ENCODE data around the gene ZNF367.
"Not testable (repeated sequence)": the region's sequence is repeated elsewhere in the genome, so short reads cannot be mapped to it uniquely, and the experiment has no call there.

The ZNF367 gene

DNA sequence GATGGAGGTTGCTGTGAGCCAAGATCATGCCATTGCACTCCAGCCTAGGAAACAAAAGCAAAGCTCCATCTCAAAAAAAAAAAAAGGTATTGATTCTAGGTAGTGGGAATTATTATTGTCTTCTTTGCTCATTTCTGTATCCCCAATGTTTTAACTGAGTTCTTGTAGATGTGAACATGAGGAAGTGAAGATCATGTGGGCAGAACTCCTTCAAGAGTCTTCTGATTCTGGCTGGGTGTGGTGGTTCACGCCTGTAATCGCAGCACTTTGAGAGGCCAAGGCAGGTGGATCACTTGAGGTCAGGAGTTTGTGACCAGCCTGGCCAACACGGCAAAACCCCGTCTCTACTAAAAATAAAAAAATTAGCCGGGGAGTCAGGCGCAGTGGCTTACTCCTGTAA is 42.7 kb downstream of the ZNF367 start:
- not testable (repeated sequence) for H3K27ac ChIP-seq; DNase-seq (ENCODE audit: low read depth, low spot score)

DNA sequence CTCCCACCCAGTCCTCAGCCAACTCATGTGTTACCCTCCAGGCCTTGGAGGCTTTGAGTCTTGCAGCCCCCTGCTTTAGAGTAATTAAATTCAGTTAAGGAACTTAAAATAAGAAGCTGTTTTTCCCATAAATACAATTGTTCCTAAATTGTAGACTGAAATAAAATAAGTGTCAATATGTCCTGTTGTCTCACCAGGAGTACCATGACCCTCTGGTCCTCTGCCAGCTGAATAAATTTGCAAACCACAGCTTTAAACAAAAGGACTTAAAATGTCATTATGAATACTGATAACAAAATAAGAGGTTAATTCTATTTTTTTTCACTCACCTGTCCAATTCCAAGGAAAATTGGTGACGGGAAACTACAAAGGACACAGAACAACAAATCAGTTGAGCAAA is 50.2 kb downstream of the ZNF367 start:
- no peak overlapping the region for H3K27ac ChIP-seq
- no peak for DNase-seq (ENCODE audit: low read depth, low spot score)

DNA sequence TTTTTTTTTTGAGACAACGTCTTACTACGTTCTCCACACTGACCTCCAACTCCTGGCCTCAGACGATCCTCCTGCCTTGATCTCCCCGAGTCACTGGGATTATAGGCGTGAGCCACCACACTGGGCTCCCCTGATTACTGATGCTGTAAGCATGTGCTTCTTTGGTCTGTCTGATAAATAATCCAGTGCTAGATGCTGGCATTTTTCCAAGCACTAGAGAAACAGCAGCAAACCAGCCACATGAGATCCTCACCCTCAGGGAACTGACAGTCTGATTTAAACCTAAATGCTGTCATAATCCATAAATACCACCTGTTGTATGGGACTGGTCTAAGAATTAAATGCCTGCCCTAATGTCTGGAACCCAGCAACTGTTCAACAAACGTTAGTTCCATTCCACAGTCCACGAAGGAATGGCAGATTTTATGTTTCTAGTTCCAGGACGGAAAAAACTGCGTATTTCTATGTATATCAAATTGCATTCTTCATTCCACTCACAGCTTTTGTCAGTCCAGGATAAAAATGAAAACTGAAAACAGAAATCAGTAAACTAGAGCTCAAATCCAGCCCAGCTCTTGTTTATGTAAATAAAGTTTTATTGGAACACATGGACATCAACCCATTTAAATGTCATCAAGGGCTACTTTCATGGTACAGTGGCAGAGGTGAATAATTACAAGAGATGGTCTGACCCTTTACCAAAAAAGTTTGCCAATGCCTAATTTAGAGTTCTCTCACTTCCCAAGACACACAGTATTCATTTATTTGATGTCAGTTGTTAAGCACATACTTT is 54.8 kb downstream of the ZNF367 start:
- no peak for DNase-seq (ENCODE audit: low read depth, low spot score)

DNA sequence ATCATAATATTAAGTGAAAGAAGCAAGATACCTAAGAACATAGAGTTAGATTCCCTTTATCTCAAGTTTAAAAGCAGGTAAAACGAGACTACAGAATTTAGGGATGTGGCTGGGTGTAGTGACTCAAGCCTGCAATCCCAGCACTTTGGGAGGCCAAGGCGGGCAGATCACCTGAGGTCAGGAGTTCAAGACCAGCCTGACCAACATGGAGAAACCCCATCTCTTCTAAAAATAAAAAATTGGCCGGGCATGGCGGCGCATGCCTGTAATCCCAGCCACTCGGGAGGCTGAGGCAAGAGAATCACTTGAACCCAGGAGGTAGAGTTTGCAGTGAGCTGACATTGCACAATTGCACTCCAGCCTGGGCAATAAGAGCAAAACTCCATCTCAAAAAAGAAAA is 56.1 kb downstream of the ZNF367 start:
- not testable (repeated sequence) for H3K27ac ChIP-seq; DNase-seq (ENCODE audit: low read depth, low spot score)

More for the DNA sequence above, 54.8 kb downstream of the ZNF367 start:
- no peak overlapping the region for H3K27ac ChIP-seq

DNA sequence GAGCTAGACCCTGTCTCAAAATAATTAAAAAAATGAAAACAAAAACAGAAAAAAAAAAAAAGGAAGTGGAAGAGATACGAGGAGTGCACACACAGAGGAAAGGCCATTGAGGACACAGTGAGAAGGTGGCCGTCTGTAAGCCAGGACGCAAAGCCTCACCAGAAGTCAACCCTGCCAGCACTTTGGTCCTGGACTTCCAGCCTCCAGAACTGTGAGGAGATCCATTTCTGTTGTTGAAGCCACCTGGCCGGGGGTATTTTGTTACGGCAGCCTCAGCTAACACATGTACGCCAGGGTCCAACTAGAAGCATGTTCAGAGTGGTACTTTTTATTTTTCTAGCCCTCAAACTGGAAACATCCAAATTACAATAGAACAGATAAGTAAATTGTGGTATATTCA is 56.5 kb downstream of the ZNF367 start:
- no peak for DNase-seq (ENCODE audit: low read depth, low spot score)

DNA sequence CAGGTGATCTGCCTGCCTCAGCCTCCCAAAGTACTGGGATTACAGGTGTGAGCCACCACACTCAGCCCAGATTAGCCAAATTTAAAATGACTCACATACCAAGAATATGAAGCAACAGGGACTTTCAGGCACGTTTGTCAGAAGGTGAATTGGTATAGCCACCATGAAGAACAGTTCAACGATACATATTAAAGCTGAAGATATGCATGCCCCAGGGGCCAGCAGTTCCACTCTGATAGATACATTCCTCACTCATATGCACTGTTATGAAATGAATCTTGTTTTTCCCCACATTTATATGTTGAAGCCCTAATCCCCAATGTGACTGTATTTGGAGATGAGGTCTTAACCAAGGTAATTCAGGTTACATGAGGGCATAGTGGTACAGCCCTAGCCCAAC is 57.2 kb downstream of the ZNF367 start:
- no peak for DNase-seq (ENCODE audit: low read depth, low spot score)
- no peak overlapping the region for H3K27ac ChIP-seq

More for the DNA sequence above, 56.5 kb downstream of the ZNF367 start:
- no peak overlapping the region for H3K27ac ChIP-seq

DNA sequence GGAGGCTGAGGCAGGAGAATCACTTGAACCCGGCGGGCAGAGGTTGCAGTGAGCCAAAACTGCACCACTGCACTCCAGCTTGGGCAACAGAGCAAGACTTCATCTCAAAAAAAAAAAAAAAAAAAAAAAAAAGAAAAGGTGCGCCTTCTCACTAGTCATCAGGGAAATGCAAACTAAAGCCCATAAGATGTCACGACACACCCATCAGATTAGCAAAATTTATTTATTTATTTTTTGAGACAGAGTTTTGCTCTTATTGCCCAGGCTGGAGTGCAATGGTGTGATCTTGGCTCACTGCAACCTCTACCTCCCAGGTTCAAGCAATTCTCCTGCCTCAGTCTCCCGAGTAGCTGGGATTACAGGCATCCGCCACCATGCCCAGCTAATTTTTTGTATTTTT is 57.6 kb downstream of the ZNF367 start:
- not testable (repeated sequence) for DNase-seq (ENCODE audit: low read depth, low spot score); H3K27ac ChIP-seq

DNA sequence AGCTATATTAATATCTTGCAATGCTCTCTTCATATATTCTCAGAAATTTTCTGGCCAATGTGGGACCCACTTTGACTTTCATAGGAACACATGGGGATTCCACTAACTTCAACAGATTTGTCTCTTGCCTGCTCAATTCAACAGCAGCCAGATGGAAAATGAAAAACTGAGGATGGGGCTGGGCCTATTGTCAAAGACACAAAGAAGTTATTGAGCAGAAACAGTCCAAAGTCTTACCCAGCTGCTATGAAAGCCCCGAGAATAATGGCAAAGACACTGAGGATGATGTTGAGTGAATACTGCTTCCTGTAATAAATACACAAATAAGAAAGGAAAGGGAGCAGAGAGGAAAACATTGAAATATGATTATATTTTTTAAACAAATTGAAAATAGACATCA is 67.3 kb downstream of the ZNF367 start:
- no peak overlapping the region for H3K27ac ChIP-seq
- no peak for DNase-seq (ENCODE audit: low read depth, low spot score)

DNA sequence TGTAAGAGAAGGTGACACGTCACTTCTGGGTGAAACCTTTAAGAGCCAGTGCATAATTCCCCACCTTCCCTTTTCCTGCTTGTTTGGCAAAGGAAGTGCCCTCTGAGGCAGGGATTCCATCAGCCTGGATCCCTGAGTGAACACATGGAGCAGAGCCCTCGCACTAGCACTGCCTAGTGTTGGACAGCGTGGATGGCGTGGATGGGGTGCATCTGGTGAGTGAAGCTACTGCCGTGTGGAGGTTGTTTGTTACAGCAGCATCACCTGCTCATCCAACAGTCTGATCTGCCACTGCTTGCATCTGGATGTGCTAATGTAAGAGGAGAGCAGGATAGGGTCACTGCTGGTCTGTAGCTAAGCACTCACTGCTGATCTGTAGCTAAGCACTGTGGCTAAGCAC is 69.9 kb downstream of the ZNF367 start:
- DNase-seq (ENCODE audit: low read depth, low spot score) = no peak
- no peak overlapping the region for H3K27ac ChIP-seq

DNA sequence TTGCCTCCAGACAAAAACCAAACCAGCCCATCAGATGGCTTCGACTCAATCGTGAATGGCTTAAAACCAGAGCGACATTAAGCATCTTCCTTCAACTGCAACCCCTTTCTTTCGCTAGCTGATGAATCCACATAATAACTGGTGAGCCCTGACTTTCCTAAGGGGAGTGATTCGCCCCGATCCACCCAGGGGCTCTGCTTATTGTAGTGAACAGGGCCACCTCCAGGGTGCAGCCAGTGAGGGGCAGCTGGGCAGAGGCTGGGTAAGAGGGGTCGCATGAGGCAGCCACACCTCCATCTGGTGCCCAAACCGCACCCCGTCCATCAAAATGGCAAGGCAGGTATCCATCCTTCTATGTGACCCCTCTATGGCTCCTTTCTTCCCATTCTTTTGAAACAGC is 72.6 kb downstream of the ZNF367 start:
- peak overlapping the region; percentile 39 for H3K27ac ChIP-seq
- DNase-seq (ENCODE audit: low read depth, low spot score) = no peak

DNA sequence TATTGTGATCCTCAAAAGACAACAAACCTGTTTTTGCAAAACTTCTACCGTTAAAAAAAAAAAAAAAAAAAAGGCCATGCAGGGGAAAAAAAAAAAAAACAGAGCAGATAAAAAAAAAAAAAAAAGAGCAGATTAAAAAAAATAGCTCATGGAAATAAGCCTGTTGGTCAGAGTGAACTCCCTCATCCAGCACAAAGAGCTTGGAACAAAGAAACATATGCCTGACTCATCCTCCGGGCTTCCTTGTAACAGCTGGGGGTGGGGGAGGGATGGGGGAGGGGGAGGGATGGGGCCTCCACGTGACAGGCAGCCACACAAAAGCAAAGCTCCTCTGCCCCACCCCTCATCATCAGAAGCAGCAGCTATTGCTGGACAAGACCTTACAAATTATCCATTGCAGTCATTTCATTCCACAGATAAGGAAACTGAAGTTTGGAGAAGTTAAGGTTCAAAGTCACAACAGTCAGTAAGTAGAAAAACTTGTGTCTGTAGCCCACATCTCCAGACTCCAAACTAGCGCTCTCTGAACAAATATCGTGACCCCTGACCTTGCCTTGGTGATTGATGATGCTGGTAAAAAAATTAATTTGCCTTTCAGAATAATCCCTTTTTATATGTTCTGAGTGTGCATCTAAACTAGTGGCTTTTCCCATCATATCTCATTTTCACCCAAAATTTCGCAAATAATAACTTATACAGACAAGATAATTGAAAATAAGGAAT is 73.6 kb downstream of the ZNF367 start:
- peak; percentile 79 for DNase-seq (ENCODE audit: low read depth, low spot score)
- peak overlapping the region; percentile 39 for H3K27ac ChIP-seq

DNA sequence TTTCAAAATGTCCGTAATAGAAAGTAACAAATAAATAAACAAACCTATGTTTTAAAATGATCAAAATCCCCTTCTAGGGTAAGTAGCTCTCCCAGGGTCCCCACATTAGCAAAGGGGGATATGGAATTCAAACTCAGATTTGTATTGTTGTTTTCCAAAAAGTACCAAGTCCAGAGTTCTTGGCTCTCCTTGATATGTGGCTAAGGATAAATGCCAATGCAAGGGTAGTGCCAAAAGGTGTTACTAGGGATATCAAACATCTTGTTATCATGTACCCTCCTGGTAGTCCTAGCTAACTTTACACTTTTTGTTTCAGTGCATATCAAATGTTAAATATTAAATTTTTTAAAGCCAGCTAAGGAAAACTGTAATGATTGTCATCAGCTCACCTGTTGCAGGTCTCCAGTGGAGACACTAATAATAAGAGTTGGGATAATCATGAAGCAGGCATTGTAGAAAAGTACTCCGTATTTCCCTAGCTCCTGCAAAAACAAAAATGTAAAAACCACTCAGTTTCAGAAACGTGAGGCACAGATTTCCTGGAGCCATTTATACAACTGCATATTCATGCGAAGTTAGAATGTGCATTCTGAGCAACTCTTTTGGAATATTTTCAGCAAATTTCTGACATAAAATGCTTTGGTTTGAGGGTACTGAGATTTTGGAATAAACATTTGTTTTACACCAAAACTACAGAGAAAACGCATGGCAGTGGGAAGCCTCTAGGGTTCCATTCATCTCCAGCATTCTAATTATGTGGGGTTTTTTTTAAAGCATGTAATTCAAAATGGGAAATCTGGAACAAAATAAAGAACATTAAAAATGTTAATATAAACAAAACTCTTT is 74.4 kb downstream of the ZNF367 start:
- peak overlapping the region; percentile 39 for H3K27ac ChIP-seq
- no peak for DNase-seq (ENCODE audit: low read depth, low spot score)

DNA sequence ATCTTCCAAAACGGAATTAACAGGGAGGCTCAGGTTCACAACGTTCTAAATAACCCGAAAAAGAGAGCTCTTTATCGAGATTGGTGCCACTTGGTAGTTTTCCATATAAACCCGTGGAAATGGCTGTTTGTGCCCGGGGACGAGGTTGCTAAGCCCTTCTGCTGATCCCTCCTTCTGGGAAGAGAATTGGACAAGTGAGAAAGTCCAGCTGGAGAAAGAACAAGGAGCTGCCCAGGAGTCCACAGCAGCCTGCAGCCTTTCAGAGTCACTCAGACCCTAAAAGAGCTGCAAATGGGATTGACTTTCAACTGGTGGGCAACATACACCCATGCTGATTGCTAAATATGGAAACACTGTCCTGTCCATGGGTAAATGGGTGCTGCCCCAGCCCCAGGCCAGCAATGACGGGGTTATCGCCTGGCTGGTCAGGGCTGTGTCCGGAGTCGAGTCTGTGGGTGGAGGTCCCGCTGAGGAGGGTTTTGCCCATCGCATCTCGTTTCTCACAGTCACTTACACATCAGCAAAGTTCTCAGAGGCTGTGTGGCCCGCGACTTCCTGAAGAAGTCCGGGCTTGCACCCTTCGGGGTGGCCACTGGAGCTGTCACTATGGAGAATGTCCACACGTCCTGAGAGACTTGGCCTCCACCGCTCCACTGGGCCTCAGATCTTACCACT is 75.5 kb downstream of the ZNF367 start:
- no peak overlapping the region for H3K27ac ChIP-seq
- DNase-seq (ENCODE audit: low read depth, low spot score) = no peak

DNA sequence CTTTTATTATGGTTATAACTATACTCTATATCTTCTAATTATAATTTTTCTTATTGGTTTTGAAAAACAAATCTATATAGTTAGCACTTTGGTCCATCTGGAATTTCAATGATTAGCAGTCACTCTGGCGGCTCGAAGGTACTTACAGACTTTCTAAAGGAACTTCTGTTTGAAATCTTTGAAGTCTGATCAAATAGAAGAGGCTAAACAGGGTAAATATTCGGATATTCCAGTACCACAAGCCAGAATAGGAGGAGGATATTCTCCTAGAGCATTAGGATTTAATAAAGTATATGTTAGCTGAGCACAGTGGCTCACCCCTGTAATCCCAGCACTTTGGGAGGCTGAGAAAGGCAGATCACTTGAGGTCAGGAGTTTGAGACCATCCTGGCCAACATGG is 77.5 kb downstream of the ZNF367 start:
- no peak overlapping the region for H3K27ac ChIP-seq
- DNase-seq (ENCODE audit: low read depth, low spot score) = no peak

DNA sequence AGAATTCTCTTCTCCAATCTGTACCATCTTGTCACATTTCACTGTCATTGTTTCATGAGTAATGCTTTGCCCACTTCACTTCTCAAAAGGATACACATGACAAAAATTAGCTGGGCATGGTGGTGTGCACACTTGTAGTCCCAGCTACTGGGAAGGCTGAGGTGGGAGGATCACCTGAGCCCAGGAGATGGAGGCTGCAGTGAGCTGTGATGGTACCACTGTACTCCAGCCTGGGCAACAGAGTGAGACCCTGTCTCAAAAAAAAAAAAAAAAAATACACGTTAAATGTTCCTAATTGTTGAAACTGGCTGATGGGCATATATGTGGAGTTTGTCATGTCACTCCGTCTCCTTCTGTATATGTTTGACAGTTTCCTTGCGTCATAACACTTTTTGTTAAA is 79.9 kb downstream of the ZNF367 start:
- no peak for DNase-seq (ENCODE audit: low read depth, low spot score)
- no peak overlapping the region for H3K27ac ChIP-seq
